GM18873 (cell line): ENCODE measurements around the gene NCKAP5.

Experiments used
- ATAC-seq: cut with Tn5 transposase; IDR thresholded peaks from one replicate; pipeline ENCODE4 v1.9.1; 2021; ENCODE audit warnings: mild to moderate bottlenecking, moderate library complexity, moderate number of reproducible peaks; ENCODE audit not compliant: unreplicated experiment, low FRiP score

Gene NCKAP5

DNA sequence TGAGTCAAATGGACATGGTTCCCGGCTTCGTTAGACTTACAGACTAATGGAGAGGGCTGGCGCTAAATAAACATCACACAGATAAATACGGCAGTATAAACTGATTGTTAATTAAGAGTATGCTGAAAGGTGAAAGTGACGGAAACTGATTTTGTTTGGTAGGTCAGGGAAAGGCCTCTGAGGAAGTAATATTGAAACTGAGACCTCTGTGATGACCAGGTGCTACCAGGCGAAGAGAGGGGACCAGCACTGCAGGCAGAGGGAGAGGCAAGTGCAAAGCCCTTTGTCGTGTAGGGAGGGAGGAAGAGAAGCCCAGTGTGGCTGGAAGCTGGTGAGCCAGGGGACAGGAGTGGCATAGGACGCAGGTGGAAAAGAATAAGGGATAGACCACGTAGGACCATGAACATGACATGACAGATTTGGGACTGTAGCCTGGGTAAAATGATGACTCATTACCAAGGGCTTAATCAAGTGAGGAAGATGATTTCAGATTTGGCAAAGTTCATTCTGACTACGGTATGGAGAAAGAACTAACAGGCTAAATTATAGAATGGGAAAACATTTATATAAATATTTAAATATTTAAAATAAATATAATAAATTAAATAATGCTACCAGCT, 433.1 kb downstream of the NCKAP5 start:
- no peak for ATAC-seq

DNA sequence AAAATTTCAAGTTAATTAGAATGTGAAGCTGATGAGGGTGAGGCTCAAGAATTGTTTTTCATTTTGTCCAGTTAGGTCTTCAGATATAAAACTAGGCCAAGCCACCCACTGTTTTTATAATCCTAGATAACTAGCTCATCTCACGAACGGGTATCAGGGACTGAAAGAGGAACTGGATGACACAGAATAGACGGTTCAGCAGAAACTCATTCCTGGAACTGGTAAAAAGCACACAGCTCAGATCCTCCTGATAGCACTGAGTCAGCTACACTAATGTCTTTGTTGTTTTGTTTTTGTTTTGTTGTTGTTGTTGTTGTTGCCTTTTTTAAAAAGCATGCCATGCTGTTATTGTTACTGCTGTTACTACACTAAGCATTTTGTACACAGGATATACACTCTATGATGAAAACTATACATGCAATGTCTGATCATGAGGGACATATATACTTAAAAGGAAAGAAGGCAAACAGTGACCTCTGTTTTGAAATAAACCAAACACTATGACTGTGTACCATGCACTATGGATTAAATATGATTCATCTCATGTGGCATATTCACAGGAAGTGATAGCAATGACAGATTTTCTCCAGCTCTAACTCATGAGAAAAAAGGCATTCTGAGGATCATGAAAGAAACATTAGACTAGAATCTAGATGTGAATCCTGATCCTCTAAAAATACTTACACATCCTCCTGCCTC, 437.6 kb downstream of the NCKAP5 start:
- no peak for ATAC-seq

DNA sequence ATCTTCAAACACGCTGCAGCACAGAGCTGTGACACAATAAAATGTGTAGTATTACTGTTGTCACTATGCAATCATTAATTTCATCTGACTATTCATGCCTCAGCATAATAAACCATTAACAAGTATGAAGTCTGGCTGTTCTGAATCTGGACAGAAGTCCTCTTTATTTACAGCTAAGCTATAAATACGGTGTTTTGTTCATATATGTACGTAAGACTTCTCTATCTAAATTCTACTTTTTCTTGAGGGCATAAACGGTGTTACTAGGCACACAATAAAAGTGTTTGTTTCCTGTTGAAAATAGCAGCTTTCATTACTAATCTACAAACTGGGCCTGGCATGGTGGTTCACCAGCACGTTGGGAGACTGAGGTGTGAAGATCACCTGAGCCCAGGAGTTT, 443.8 kb downstream of the NCKAP5 start:
- ATAC-seq, result no peak

GRCh38 chr2:133123904-133124303, 444.4 kb downstream of the NCKAP5 start:
- ATAC-seq, result no peak

- ATAC-seq, result no peak
These were observed 444.9 kb downstream of the NCKAP5 start for GRCh38 chr2:133123393-133123792.

DNA sequence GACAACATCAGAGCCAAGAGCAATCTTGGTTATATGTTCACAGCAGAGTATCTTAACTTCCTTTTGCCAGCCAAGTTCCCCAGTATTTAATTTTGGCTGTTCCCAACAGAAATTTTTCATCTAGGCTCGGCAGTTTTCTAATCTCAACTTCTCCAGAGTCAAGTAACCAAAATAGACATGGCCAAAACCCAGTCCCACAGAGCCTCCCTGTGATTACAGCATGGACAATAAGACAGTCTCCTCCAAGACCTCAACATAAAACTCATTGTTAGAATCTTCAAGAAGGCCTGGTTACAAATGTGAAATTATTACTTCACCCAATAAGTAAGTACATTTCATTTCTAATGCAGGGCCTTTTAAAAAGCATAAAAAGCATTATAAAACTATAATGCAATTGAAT, 445.7 kb downstream of the NCKAP5 start:
- ATAC-seq, result no peak

DNA sequence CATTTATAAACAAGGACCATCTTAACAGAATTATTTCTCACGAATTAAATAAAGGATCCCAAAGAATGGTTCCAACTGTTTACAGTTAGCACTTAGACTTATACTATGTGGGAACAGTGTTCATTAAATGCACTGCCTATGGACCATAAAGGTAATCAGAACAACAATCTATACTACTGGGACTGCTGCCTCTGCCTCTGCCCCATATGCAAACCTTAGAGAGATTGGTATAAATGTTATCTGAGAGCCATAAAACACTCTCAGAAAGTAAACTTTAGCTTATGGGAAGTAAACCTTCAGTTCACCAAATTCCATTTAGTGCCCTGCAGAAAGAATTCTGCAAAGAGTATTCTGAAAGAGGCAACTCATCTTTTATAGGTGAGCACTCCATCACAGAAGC, 448.0 kb downstream of the NCKAP5 start:
- ATAC-seq, result no peak

- no peak for ATAC-seq
These were observed 458.1 kb downstream of the NCKAP5 start for GRCh38 chr2:133110201-133110600.

DNA sequence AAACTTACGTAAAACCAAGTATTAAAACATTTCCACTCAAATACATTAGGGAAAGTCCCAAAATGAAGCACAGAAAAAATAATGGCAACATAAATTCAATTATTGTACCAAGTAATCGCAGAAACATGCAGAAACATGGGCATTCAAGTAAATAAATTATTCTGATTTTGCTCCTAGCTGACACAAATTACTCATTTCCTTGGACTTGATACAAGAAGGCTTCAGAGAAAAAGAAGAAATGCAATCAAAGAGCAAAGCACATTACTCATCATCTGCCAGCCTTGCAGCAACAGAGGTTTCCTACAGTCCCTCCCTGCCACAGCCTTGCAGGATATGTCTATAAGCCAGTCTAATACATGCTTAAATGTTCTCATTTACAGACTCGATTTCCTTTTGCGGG, 458.5 kb downstream of the NCKAP5 start:
- no peak for ATAC-seq

DNA sequence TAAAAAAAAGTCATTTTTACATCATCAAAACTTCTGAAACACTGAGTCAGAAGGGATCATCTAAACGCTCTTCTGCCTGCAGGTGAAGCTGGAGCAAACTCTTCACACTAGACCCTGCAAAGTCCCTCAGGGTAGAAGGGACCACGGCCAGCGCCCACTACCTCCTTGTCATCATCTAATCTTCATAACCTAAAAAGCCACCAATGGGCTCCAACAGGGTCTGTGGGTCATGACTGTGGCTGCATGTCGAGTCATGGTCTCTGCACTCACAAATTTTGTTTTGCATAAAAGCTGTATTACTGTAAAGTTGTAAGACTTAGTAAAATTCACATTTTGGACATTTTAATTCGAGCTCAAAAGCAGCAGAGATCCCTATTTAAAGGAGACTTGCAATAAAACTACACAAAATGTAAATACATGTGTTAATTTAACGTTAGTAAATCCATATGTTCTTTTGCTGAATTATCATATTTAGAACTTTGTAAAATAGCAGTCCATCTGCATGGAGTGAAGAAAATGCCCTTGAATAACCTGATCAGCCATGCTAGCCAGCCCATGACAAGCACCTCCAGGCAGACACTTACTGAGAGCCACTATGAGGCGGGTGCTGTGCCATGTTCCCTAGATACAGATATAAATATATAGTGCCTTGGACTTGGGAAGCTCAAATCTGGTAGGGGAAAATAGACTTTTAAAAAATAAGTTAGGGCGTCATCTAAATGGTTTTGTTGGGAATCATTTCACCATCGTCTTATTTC, 461.0 kb downstream of the NCKAP5 start:
- ATAC-seq, result no peak

- ATAC-seq, result no peak
These were observed 463.4 kb downstream of the NCKAP5 start for GRCh38 chr2:133104871-133105270.

DNA sequence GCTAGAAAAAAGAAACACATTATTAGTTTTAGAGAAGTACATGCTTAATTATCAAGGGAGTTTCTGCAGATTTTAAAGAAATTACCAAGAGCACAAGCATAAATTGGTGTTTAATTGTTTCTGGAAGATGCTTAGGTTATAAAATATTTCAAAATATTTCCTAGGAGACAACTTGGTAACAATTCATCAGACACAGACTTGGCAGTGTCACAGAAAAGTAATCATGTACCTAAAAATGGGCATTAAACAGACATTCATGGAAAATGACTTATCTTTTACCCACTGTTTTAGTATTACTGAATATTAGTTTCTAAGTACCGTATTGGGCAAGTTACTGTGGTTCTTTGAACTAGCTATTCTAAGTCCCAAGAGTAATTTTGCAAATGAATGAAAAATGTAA, 469.5 kb downstream of the NCKAP5 start:
- no peak for ATAC-seq

GRCh38 chr2:133097666-133098065, 470.6 kb downstream of the NCKAP5 start:
- no peak for ATAC-seq

GRCh38 chr2:133092571-133092970, 475.7 kb downstream of the NCKAP5 start:
- ATAC-seq, result no peak

- no peak for ATAC-seq
These were observed 477.9 kb downstream of the NCKAP5 start for GRCh38 chr2:133090358-133090757.

DNA sequence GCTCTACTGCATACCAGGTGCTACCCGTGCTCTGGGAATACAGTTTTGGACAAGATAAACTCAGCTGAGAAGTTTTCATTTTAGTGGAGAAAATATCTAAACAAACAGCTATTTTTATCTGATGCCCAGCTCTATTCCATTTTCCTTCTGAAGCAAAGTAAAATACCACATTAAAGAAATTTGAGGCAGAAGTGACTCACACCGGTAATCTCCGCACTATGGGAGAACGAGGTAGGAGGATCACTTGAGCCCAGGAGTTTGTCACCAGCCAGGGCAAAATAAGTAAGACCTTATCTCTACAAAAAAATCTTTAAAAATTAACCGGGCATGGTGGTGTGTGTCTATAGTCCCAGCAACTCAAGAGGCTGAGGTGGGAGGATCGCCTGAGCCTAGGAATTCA, 482.1 kb downstream of the NCKAP5 start:
- no peak for ATAC-seq

GRCh38 chr2:133085646-133086045, 482.6 kb downstream of the NCKAP5 start:
- no peak for ATAC-seq

DNA sequence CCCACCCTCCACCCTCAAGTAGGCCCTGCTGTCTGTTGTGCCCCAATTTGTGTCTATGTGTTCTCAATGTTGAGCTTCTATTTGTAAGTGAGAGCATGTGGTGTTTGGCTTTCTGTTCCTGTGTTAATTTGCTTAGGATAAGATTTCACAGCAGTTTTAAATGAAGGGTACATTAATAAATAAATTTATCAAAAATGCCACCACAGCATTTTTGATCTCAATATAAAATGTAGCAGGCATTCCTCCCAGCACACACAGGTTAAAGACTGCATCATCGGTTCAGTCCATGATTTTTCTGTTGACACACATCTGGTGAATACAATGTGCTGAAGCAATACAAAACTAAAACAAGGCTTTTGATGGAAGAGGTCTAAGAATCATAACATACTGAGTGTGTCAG, 486.2 kb downstream of the NCKAP5 start:
- ATAC-seq, result no peak

GRCh38 chr2:133080822-133081221, 487.4 kb downstream of the NCKAP5 start:
- ATAC-seq, result no peak

DNA sequence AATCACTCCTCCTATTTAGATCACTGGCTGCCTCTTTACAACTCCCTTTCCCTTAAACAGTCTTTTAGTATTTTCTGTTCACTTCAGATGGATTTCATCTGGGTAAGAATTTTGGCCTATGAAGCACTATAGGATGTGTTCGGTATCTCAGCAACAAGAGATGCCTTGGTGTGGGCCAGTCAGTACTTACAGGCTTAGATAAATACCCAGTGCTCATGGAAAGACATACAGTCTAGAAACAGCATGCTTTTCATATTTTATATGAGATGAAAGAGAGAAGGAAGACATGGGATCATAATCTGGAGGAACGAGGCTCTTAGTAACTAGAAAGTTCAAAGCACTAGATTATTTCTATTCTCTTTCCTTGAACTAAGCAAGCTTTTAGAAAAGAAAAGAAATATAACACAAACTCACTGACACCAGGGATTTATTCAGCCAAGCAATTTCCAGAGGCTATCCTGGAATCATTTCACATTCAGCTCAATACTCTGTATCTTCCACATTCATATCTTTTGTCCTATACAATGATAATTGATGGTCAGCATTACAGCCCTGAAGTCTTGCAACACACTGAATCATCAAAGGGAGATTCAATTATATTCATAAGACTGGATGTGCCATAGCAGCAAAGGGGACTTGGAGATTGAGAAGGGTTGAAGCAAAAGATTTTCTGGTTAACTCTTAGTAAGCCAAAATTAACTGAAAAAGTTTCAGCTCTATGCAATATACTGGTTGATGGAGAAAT, 489.4 kb downstream of the NCKAP5 start:
- no peak for ATAC-seq

DNA sequence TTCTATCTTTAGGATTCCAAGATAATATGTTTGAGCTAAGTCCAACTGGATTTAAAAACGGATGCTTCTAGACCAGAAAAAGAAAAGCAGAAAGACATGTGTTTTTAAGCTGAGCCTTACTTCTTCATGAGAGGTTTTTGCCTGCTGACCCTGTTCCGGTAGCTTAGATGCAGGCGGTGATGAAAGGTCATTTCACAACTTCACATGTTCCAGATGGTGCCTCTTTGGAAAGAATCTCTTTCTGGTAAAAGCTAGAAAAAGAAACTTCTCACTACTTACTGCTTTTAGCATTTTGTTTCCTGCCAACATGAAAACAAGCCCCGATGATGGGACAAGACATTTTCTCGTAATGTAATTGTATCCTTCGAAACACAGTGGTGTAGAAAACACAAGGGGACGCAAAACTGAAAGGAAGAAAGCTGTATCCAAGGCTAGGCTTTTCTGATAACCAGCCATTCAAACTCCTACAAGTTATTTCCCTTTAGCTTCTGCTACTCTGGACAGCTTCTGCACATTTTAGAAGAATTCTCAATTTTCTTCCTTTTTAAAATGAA, 490.9 kb downstream of the NCKAP5 start:
- no peak for ATAC-seq
